Stimulated activated CD4-positive, alpha-beta T cell treated with anti-CD3 and anti-CD28 coated beads, Interleukin-15, amount 100 ng/mL, for 48 hours (primary cell): ENCODE measurements around the gene DCDC2.
"Not testable (repeated sequence)": the region's sequence is repeated elsewhere in the genome, so short reads cannot be mapped to it uniquely, and the experiment has no call there.

Source experiments
- DNase-seq, 2 donors: peaks; one replicate each; pipeline ENCODE4 v3.0.0-alpha.2; 2020; ENCODE audit warnings: low read depth in 2 of 2

The DCDC2 gene

DNA sequence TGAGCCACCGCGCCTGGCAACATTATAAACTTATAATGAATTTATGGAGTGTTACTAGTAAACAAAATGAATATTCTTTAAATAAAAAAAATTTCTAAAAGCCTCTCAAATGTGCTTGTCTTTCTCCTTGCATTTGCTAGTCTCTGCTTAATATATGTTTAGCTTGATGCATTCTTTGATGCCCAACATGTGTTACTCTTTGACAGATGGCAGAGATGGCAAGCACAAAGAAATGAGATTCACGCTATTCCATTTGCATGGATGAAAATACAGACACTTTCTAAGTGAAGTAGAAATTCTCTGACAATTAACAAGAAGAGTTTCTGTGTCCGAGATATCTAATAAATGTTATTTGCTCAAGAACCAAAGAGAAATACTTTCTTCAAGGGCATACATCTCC, 30.1 kb downstream of the DCDC2 start:
- no peak for DNase-seq

DNA sequence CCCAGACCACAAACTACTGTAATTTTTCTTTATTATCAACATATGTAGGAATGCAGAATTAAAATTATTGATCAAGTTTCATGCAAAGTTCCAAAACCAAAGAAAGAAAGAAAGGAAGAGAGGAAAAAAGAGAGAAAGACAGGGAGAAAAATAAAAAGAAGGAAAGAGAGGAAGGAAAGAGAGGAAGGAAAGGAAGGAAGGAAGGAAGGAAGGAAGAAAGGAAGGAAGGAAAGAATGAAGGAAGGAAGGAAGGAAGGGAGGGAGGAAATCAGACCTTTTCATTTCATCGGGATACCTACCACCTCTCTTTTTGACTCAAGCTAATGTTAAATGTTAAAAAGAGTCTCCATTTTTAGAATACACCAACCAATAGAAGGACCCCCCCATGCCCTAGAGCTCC, 31.9 kb downstream of the DCDC2 start:
- DNase-seq: no peak

DNA sequence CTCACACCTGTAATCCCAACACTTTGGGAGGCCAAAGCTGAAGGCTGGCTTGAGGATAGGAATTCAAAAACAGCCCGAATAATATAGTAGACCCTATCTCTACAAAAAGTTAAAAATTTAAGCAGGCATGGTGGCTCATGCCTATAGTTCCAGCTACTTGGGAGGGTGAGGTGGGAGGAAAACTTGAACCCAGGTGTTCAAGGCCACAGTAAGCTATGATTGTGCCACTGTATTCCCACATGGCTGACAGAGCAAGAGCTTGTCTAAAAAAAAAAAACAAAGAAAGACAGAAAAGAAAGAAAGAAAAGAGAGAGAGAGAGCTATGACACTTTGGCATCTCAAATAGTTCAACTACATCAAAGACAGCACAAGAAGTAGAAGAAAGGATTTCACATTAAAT, 33.2 kb downstream of the DCDC2 start:
- DNase-seq: no peak

DNA sequence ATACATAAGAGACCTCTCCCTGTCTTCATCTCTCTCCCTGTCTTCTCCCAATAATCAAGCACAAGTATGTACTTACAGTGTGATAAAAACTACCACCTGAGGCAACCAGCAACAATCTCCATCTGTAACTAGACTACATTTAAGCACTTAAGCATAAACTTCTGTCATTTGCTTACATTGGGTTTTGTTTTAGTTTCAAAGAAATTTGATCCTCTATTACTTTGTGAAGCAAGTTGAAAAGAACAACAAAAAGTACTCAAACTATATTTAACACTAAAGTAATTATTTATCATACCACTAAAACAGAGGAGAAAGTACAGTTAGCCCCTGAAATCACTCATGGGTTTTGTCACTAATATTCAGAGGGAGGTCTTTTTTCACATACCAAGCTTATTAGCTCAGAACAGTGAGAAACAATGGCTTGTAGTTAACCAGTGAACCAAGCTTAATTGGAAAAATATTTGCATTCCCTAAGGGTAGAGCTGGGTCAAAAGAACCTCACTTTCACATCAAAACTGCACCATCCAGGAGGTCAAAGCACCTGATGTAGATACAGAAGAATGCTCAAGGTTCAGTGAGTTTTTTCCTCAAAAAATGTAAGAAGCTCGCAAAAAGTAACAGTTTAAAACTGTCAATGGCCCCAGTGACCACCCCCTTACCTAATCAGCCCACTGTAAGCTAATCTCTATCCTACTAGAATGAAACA, 34.1 kb downstream of the DCDC2 start:
- DNase-seq: no peak

DNA sequence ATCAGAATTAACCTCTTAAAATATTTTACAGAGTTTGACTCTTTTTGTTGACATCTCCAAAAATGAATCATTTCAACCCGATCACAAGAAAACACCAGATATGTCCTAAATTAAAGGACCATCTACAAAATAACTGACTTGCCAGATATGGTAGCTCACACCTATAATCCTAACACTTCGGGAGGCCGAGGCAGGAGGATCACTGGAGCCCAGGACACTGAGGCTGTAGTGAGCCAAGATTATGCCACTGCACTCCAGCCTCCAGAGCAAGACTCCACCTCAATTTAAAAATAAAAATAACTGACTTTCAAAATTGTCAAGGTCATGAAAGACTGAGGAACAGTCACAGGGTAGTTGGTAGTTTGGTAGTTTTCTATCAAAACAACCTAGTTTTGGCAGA, 34.9 kb downstream of the DCDC2 start:
- DNase-seq: no peak

DNA sequence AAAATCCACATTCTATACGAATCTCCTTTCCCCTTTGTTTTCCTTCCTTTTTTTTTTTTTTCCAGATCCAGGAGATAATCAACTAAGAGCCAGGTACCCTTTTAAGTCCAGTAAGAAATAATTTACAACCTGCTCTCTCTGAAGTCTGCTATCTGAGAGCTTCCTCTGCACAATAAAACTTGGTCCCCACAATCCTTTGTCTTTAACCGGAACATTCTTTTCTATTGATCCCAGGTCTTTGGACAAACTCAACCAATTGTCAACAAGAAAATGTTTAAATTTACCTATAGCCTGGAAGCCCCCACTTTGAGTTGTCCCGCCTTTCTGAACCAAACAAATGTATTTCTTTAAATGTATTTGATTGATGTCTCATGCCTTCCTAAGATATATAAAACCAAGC, 35.4 kb downstream of the DCDC2 start:
- not testable (repeated sequence) for DNase-seq

DNA sequence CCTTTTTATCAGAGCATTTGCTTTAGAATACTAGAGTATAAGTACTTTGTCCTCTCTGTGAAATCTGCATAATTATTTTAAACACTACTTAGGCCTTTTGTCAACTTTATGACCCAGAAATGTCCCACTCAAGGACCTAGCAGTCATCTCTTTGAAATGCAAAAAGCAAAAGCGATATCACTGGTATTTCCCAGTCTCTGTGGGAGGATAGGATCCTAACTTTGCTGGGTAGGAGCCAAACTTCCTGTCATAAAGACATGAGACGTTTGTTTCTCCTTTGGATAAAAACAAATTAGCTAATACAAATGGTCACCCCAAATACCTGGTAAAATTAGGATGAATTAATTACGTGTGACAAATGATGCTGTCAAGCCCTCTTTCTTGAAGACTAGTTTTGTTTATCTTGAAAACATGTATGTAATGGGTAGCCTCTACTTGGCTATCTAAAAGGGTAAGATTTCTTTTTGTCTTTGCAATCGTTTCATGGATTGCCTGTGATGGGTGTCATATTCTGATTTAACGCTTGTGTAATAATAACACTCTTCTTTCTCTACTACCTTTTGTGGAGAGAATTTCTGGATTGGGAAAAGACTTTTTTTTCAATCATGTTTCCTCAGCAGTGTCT, 36.2 kb downstream of the DCDC2 start:
- DNase-seq: no peak

DNA sequence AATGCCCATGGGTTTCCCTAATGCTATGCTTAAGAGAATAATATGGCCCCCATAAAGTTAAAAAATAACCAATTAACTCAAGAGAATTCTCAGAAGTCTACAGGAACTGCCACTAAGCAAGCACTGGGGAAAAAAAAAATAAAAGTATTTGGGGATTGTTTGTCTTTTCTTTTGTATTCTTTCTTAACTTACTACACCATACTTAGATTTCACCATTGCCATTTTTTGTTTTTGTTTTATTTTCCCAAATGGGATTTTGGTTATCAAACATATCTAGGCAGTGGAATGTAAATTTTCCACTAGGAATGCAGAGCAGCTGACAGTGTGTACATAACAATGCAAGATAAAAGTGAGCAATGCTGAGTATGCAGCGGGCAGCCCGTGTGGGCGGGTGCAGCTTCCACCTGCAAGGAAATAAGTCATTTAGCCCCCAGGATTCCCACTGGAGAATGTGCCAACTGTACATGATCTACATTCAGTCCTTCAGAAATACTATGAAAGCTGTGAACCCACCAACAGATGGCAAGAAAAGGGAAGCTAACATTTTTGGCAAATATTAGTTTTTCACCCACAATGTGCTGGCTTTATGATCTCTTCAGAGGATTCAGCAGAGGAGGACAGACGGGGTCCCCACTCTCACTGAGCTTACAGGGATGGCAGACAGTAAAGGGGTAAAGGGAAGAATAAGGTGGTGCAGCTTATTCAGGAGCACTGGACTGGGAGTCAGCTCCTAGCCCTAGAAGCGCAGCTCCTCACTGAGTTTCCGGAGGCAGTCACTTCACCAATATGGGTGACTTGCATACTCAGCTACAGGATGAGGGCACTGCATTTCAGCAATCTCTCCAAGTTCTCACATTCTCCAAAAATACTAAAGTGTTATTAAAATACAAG, 44.4 kb downstream of the DCDC2 start:
- no peak for DNase-seq

DNA sequence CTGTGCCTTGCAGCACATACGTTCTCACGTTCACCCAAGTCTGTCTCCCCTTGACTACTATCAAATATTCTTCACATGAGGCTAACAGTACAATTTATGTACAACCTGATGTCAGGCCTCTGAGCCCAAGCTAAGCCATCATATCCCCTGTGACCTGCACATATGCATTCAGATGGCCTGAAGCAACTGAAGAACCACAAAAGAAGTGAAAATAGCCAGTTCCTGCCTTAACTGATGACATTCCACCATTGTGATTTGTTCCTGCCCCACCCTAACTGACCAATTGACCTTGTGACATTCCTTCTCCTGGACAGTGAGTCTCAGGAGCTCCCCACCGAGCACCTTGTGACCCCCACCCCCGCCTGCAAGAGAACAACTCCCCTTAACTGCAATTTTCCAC, 46.1 kb downstream of the DCDC2 start:
- DNase-seq: not testable (repeated sequence)

DNA sequence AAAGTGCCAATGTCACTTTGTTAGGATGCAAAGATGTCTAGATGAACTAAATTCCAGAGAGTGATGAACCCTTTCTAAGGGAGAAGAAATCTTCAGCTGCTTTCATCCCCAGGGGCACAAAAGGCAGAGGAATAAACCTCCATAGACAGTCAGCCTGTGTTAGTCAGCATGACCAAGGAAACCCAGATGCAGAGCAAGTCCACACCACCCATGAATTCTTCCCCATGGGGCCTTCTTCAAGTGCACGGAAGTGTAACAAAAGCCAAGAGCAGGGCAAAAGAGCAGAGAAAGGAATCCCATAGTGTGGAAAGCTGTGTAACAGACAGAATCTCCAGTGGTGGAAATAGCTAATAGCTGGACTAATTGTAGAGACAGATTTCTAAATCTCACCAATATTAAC, 50.0 kb downstream of the DCDC2 start:
- no peak for DNase-seq

DNA sequence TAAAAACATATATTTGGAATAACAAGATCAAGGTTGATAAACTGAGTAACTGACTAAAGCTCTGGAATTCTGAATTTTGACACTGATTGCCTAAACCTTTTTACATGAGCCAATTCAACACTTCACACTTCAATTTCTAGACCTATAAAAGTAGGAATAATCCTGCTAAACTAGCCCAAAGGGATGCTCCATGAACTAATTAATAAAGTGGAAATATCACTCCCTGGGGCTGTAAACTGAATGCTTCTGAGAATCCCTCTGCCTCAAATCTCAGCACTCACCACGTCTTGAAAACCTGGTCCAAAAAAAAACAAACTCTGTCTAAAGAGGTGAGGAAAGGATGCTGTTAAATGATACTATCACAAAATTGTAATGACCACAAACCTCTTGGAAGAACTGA, 50.9 kb downstream of the DCDC2 start:
- no peak for DNase-seq

DNA sequence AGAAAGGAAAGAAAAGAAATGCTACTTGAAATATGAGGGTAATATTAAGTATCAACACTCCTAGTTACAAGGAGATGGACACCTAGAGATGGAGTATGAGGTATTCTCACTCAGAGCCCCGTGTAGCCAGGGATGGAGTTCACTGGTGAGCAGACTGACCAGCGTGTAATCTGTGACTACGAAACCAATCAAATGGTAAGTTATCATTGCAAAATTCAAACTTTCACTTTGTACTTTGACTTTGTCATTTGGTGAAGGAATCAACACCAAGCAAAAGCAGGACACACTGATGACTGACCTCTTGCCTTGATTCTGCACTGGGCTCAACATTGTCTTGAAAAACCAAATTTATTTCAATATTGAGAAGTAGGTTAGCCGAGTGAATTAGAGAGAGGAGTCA, 51.8 kb downstream of the DCDC2 start:
- no peak for DNase-seq

DNA sequence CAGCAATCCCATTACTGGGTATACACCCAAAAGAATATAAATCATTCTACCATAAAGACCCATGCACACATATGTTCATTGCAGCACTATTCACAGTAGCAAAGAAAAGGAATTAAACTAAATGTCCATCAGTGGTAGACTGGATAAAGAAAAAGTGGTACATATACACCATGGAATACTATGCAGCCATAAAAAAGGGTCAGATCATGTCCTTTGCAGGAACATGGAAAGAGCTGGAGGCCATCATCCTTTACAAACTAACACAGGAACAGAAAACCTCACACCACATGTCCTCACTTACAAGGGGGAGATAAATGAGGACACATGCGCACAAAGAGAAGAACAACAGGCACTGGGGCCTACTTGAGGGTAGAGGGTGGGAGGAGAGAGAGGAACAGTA, 60.9 kb downstream of the DCDC2 start:
- DNase-seq: no peak

DNA sequence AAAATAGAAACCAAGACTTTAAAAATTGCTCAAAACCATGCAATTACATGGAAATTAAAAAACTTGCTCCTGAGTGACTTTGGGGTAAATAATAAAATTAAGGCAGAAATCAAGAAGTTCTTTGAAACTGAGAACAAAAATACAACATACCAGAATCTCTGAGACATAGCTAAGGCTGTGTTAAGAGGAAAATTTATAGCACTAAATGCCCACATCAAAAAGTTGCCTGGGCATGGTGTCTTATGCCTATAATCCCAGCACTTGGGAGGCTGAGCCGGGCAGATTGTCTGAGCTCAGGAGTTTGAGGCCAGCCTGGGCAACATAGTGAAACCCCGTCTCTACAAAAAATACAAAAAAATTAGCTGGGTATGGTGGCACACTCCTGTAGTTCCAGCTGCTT, 64.0 kb downstream of the DCDC2 start:
- not testable (repeated sequence) for DNase-seq

DNA sequence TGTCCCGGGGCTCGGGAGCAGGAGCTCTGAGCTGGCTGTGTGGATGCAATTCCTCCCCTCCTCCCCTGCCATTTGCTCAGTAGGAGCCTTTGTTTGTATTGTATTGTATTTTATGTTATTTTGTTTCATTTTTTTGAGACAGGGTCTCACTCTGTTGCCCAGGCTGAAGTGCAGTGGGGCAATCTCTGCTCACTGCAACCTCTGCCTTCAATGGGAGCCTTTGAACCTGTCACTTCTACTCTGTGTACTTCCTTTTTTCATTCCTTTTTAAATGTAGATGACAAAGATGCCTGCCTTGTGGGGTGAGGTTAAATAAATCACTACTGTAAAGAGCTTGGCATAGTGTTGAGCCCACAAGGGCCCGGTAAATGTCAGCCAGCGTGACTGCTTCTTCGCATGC, 70.6 kb downstream of the DCDC2 start:
- no peak for DNase-seq

DNA sequence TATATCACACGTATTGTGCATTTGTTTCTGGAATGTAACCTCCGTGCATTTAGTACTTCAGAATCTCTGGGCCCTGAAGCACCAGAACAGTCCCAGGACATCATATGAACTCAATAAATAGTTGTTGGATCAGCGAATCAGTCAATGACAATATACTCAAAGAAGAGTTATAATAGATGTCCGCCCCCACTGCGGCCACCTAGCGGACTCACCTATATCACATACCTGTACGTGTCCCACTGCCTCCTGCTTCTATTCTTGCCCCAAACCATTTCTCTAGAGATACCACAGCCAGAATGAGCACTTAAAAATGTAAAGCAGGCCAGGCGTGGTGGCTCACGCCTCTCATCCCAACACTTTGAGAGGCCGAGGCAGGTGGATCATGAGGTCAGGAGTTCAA, 73.9 kb downstream of the DCDC2 start:
- DNase-seq: no peak

DNA sequence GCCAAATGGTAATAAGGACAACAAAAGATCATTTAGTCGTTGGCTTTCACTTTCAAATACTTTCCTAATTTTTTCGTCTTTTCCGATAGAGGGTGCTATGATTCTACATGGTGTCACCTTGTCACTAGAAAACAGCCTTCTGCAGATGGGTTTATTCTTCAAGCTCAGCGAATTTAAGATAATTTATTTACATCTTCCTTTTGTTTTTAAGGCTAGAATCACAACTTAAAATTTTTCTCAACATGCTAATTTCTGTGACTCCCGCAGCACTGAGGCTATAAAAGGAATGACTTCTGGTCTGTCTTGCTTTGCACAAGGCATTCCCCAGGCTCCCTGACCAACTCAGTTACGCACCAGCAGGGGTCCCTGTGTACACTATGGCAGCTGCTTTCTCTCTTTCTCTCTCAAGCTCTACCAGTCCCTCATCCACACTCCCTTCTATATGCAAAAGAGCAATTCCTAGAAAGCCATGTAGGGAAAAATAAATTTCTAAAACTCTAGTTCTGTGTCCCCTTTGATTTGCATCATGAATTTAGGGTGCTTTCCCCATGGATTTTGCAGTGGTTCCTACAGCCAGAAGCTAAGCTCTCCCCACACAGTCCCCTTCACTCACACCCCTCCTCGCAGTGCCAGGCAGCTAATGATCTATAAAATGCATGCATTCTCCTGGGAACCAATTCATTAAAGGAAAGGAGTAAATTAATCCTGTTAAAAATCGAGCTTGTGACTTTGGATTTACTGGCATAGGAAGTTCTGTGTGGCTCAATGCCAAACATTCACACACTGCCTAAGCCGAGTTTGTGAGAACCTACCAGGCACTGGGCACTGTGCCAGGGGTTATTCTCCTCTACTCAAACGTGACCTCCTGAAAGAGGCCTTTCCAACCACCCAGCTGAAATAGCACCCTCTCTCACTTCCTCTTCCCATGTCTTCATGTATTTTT, 74.5 kb downstream of the DCDC2 start:
- DNase-seq: peak in 1 of 2 donors; percentile 20

DNA sequence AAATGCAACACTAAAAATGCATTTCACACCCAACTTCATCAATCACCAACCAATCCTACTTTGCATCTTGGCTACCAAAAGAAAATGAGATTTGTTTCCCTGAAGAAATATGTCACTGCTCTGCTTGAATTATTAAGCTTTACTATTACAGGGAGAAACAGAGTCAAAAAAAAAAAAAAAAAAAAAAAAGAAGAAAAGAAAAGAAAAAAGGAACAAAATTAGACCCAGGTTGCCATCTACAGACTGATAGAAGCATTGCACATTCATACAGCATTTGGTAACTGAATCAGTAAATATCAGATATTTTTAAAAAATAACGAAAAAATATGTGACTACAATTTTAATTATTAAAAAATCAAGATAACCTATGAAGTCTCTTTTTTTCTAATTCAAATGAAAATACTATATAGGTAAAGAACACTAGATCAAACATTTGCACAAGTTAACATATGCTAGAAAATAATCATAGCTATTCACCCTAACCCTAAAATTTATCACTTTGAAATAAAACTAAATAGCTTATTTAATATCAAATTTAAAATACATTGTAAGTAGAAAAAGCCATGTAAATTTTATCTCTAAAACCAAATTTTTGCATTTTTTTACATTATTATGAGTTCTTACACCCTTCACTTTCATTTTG, 83.3 kb downstream of the DCDC2 start:
- no peak for DNase-seq

DNA sequence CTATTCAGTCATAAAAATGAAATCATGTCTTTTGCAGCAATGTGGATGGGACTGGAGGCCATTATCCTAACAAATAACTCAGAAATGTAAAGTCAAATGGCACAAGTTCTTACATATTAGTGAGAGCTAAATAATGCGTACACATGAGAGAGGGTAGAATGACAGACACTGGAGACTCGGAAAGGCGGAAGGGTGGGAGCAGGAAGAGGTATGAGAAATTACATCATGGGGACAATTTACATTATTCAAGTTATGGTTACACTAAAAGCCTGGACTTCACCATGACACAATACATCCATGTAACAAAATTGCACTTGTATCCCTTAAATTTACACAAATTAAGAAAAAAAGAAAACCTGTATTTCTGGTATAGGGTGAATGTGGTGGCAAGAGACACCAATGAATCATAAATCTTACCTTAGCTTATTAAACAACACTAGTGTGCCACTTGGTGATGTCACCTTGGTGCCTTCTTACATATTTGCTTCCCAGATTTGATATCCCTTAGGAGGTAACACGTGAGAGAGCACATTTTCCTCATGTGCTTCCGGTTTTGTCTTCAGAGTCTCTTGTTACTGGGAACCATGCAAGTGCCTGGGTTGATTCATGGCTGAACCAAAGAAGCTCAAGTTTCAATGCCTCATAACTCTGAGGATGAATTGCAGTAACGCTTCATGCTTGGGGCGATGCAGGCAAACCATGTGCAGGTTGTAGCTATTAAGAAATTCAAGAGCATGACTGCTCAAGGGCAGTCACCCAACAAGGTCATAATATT, 84.6 kb downstream of the DCDC2 start:
- DNase-seq: no peak

DNA sequence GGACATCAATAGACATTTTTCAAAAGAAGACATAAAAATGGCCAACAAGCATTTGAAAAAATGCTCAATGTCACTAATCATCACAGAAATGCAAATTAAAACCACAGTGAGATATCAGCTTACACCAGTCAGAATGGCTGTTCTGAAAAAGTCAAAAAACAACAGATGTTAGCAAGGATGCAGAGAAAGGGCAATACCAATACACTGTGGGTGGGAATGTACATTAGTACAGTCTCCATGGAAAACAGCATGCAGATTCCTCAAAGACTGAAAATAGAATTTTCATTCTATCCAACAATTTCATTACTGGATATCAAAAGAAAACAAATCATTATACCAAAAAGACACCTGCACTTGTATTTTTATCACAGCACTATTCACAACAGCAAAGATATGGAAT, 85.3 kb downstream of the DCDC2 start:
- DNase-seq: no peak
